GM10847 (cell line): Measurements from ENCODE around the gene ARHGEF7.

Experiments used
- POLR2A ChIP-seq: IDR thresholded peaks from 2 replicates; pipeline ENCODE4 v1.6.1; 2011; ENCODE audit not compliant: insufficient read length; ENCODE audit errors: extremely low read depth

The ARHGEF7 gene

DNA sequence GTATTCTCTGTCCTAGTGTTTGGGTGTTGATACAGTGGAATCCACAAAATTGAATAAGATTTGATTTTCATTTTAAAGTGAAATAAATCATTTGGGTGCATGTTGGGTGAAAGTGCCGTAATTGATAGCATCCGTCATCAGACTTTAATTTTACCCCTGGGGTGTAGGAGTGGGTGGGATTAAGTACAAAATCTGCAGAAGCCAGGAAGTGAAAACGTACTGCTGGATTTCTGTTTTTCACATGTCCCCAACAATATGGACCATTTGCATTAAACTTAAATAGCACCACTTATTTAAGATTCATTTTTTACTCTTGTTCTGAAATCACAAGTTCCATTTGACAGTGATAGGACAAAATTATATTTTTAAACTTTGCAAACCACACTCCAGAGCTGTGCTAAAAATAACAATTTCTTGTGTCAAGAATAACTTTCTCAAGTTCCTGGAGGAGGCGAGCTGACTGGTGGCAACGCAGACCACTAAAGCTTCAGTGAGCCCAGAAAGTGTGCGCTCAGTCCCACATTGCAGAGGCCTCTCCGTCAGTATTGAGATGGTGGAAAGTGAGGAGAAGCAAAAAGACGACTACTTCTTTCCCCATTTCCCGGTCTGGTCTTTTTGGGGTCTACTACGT lies 71.3 kb downstream of the ARHGEF7 start:
- no peak for TF ChIP-seq POLR2A

DNA sequence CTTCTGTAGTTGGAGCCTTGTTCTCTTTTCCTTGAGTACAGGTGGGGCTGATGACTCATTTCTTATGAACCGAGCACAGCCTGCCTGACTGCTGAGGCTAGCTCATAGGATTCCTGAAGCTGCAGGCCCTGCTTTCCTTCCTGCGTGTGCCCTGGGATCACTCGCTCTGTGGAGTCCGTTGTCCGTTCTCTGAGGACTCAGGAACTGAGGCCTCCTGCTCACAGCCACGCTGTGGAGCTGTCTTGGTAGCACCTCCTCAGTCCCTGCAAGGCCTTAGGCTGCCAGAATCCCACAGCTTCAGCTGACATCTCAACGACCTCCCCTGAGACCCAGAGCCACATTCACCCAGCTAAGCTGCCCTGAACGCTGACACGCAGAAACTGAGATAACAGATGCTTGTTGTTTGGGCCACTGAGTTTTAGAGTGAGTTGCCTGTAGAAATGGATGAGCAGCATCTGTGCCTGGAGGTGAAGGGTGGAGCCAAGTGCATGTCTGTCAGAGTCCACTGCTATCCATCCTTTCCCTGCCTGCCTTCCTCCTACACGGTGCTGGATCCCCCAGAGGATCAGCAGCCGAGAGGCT lies 72.9 kb downstream of the ARHGEF7 start:
- TF ChIP-seq POLR2A = no peak

DNA sequence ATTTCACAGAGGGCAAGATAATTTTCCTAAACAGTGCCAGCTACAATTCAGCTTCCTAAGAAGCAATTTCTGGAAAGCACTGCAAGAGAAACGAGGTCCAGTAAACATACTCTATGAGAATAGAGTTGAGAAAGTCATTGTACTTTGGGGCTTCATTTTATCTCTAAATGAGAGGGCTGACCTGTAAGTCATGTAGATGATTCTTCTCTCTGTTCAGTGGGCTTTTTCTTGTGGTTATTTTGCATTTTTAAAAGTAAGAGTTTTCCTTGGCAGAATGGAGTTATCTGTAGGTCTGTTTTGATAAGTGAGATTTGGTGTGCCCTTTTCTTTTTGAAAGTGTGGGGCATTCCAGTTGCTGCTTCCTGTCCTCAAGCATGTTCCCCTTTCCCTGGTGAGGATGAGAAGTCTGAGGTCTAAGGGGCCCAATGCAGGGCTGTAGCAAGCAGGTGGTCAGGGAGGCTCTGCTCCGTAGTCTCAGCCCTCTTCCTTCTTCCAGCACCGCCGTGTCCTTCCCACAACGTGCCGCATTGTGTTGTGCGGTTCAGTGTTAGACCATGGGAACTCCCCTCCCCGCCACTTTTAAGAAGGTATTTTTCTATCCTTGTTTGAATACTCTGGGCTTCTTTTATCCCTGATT lies 86.3 kb downstream of the ARHGEF7 start:
- no peak for TF ChIP-seq POLR2A

DNA sequence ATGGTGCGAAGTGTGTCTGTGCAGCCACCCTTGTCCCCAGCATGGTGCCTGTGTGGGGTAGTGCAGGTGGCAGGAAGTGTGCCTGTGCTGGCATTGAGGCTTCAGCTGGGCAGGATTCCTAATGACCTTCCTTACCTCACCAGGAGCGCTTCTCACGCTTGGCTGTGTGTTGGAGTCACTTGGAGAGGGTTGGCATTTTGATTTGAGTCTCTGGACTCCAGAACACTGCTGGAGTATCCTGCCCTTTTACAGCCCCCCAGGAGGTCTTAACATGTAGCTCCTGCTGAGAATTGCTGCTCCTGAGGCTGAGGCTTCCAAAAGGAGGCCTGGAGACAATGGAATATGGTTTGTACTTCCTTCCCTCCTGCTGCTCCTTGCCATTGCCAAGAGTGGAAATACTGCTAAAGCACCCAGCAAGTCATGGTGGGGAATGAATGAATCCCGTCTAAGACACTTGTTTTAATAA lies 87.1 kb downstream of the ARHGEF7 start:
- TF ChIP-seq POLR2A = no peak

DNA sequence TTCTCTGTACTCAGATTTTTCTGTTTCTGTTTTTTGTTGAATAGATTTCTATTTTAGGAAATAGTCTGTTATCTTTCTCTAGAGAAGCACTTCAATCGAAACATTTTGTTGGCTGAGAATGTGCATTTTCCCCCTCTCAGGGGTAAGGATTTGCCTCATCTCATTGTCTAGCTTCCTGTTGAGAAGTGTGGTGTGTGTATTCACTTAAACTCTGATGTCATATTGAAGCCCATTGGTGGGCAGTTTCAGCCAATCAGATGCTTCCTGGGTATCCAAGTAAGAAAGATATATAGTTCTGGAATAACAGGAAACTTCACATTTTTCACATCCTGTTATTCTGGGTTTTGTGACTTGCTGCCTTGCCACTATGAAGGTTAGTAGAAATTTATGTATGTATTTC lies 87.6 kb downstream of the ARHGEF7 start:
- no peak for TF ChIP-seq POLR2A

DNA sequence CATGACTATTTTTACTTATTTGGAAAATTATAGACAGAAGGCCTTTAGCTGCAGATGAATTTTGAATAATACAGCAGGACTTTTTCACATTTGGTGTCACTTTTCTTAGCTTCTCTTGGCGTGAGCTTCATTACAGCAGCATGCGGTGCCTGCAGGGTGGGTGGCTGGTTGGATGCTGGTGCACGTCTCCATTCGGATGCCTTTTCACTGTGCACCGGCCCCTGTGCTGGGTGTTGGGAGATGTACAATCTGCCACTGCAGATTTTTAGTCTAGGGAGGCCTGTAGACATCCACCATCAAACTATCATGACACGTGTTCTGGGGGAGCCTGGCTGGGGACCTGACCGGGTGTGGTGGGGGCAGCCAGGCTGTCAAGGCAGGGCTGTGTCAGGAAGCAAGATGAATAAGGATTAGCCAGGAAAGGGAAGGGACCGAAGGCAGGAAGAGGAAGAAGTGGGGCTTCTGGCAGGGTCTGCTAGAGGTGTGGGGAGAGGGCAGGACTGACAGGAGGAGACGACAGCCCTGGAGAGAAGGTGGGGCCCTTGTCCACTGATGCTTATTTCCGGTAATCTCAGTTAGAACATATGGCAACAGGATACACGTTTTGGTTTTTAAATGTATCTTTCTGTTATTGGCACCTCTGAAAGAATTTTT lies 88.8 kb downstream of the ARHGEF7 start:
- no peak for TF ChIP-seq POLR2A

DNA sequence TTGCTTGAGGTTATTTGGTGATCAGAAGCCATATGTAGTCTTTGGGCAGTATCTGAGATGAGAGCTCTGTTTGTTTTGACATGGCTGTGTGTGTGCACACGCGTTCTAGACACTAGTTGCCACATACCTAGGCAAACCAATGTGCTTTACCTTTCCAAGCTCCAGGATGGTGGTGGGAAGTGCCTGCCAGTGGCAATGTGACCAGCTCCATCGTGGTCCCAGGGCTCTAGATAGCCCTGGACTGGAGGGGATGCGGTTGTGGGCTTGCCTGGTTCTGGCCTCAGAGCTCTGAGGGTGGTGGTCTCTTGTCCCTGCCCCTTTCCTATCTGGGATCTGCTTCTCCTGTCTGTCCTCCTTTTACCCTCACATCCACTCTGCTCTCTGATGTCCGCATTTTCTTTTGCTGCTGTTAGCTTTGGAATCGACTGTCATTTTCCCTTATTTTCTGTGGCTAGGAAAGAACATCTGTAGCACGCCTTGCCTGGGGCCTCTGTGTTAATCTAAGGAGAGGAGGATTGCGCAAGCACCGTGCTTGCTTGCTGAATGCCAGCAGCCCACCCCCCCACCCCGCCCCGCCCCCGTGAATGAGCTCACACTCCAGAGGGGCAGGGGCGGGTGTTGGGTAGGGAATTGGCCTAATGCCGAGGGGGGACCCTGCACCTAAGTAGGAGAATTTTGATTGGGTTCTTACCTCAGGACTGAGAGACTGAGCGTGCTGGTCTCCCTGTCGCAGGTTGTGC lies 89.5 kb downstream of the ARHGEF7 start:
- no peak for TF ChIP-seq POLR2A

DNA sequence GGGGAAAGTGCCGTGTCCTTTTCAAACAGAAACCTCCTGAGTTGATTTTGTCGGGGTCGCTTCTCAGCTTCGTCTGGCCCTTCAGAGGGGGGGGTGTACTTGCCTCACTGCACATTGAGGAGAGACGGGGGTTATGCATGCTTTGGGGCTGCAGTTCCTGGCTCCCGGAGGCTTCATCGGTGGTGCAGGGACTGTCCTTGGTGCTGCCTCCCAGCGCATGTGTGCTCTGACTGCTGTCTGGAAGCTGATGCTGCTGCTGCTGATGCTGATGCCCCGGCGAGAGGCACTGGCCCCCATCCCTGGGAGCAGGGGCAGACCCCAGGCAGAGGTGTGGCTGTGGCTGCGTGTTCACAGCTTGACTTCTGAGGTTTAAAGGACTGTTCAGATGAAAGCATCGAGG lies 91.0 kb downstream of the ARHGEF7 start:
- TF ChIP-seq POLR2A = no peak

DNA sequence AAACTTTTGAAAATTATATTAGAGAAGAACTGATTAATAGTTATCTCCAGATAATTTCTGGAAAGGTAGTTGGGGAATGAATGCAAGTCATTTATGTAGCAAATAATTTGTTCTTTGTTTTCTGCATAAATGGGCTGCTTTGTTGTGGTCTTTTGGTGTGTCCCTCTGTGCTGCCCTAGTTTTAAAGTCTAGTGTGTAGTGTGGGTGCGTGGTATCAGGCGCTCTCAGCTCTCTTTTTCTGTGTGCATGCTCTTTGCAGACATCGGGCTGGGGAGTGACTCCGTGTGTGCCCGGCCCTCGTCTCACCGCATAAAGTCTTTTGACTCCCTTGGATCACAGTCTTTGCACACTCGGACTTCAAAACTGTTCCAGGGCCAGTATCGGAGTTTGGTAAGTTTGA lies 94.5 kb downstream of the ARHGEF7 start:
- TF ChIP-seq POLR2A = no peak

DNA sequence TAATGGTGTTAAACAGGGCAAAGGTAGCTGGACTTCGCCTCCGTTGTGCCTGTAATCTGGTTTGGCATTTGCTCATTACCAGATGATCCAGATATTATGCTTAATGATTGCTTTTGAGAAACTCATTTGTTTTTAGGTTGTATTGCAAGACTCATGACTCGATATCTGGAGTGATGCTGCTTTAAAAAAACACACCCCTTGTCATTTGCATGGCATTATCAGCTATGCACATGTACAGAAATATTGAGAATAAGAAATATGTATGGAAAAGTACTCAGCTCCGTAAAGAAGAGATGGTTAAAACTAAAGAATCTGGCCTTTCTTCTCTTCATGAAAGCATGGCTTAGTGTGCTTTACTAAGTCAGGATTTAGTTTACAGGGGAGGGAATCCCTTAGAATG lies 95.0 kb downstream of the ARHGEF7 start:
- TF ChIP-seq POLR2A = no peak

DNA sequence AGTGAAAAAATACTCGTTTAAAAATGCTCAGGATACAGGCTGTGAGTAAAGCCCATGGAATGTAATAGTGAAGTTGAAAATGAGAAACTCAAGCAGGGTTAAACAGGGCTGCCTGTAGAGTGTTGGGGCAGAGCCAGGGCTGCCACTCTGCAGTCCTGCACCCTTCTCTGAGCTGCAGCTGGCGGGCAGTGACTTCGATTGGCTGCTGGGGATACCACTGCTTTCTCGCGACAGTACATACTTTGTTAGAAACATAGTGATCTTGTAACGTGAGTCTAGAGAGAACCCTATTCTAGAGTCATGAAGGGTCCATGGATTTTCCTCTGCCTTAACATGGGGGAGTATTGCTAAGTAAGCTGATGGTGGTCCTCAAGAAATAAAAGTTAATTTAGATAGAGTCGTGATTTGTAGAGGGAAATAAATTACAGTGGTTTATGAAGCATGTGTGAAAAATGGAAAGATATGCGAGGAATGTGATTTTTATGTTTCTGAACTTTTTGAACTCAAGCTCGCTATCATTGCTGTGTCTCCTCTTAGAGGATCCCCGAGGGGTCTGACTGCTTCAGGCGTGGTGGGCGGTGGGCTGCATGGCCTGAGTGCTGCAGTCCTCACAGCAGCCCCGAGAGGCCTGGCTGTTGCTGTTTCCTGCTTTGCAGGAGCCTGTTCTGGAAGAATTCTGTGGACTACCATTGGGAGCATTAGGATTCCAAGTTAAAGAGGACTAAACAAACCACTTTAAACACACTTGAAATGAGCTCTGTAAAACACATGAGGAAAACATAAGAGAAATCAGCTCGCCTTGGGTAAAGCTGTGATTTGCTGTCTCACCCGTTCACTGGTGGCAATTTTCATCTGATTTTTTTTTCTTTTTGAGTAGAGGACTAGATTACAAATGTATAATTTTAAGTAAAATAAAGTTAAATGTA lies 95.7 kb downstream of the ARHGEF7 start:
- no peak for TF ChIP-seq POLR2A

DNA sequence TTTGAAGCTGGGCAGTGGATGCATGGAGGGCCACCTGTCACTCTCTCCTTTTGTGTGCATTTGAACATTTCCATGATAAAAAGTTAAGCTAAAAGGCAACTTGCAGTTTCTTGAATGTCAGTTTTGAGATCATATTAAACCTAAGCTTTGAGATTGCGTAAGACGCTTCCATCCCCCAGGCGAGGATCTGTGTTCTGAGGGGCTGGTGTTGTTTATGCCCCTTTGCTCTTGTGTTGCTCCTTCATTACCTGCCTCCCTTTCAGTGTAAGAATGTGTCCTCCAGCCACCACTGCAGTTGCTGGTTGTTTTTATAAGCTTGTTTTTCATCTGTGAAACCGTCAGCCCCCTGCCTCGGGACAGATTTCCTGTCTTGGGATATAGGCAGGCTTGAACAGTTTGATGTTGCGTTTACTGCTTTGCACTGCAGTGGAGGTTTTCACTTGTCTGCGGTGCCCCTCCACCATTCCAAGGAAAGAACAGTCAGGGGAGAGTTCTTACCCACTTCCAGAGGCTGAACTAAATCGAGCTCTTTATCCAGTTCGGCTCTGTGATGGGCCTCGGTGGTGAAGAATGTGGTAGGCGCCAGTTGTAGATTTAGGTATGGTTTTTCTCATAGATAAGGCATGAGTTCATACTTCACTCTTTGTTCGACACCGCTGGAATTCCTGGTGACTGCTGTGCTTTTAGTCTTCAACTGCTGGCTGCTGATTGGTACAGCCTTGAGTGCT lies 96.8 kb downstream of the ARHGEF7 start:
- TF ChIP-seq POLR2A = no peak

DNA sequence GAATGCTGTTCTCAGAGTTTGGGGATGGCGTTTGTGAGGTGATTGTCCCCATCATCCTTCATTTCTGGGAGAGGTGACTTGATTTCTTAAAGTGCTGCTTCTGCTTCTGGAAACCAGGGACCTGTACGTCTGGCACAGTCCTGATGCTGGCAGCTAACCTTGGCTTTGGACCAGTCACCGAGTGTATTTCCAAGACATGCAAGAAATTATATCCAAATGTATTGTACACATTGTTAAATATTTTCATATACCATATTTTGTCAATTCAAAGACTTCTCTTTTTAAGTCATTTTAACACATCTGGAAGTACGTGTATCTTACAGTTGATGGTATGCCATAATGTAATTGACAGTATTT lies 97.4 kb downstream of the ARHGEF7 start:
- TF ChIP-seq POLR2A = no peak

DNA sequence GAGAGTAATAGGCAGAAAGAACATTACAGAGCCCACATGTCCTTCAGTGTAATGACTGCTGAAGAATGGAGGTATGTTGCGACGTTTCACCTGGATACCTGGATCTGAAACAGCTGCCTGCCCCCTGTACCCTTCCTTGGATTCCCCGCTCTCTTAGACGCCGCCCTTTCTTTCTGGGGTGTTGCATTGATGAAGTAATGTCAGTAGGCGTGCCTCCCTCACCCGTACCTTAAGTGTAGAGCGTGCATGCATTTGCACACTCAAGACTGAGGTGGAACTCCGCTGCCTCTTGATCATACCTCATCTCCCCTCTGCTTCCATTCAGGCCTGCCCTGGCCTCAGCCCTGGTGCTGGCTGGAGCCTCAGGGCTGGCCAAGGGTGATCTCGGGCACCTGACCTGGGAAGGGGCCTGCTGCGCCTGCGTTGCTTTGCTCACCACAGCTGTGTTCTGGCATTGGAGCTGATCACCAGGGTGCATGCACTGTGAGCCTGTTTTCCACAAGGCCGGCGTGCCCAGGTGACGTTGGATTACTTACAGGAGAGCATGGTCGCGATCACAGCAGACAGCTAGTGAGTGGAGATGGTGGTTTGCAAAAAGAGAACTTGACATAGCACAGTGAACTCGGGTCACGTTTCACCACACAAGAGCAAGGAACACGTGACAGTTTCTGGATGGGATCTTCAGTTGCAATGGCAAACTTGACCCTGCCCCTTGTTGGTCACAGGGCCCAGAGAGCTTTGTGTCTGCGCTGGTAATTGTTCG lies 99.0 kb downstream of the ARHGEF7 start:
- no peak for TF ChIP-seq POLR2A
